Umbilical cord (tissue), 2 donors: Measurements from ENCODE around the gene SCAI. TPM values are rescaled to one million over a fixed set of nuclear protein-coding genes. Genes with fewer than 3 reads are reported as not detected.

Experiments
- DNase-seq: peaks from one replicate; pipeline ENCODE4 v3.0.0-alpha.2; 2015; ENCODE audit warnings: low spot score
- total RNA-seq: library from RNA; depleted of rRNA; stranded (reverse); fragments of >200 nt; gene quantifications from one replicate; pipeline ENCODE4 v1.2.3, GENCODE V29; 2014; ENCODE audit warnings: low replicate concordance; ENCODE audit not compliant: insufficient read depth

Gene SCAI
- total RNA-seq, 1 donor from 2014 or later = 42.6 TPM

- DNase-seq = no peak
Measured at GRCh38 chr9:124894035-124894740, 249.1 kb downstream of the SCAI start.

Other genes starting within 250 kb of the SCAI start
- gene GOLGA1, start 202.4 kb downstream of the SCAI start, total RNA-seq = 12.3 TPM
- gene PPP6C, start 46.3 kb upstream of the SCAI start, total RNA-seq = 8.9 TPM
- 21.2 TPM for gene RABEPK, start 57.0 kb upstream of the SCAI start, total RNA-seq
- gene HSPA5, start 97.8 kb upstream of the SCAI start, total RNA-seq = 69.3 TPM
- 62.8 TPM for gene GAPVD1, start 118.3 kb upstream of the SCAI start, total RNA-seq